K562 (cell line): ENCODE data around the gene DRC3.

Experiments
- CBFA2T3 ChIP-seq: fragments of 450-650 bp; IDR thresholded peaks from 2 replicates; pipeline ENCODE4 v1.6.1; 2017
- EZH2 ChIP-seq: IDR thresholded peaks from 2 replicates; pipeline ENCODE4 v1.6.1; 2012; ENCODE audit warnings: low read depth, mild to moderate bottlenecking, inconsistent platforms, low read length, borderline replicate concordance
- FOXA1 ChIP-seq: fragments of 450-650 bp; IDR thresholded peaks from 2 replicates; pipeline ENCODE4 v1.6.1; 2016; ENCODE audit warnings: mild to moderate bottlenecking, borderline replicate concordance
- FOXP1 ChIP-seq: sonication (generic); formaldehyde crosslinking; IDR thresholded peaks from 2 replicates; pipeline ENCODE4 v1.8.0; 2022; ENCODE audit warnings: mild to moderate bottlenecking, missing genetic modification reagents
- MYC ChIP-seq, 2 experiments: fragments of 250-450 bp in 1 of 2; sonication (Bioruptor Pico) in 1 of 2; IDR thresholded peaks; 2 replicates each; pipeline versions ENCODE4 v1.5.1 to v1.6.1; 2012 to 2021; ENCODE audit warnings: low read depth in 2 of 2, borderline replicate concordance in 1 of 2, improper control_type of control experiment in 1 of 2, low read length in 1 of 2, mild to moderate bottlenecking in 1 of 2, moderate library complexity in 1 of 2
- NR3C1 ChIP-seq: sonication (generic); formaldehyde crosslinking; IDR thresholded peaks from 2 replicates; pipeline ENCODE4 v1.8.1; 2022; ENCODE audit warnings: missing genetic modification reagents
- TRIM24 ChIP-seq, 2 experiments: fragments of 450-650 bp; IDR thresholded peaks; 2 replicates each; pipeline ENCODE4 v1.6.1; 2016
- TF ChIP-seq, protein P1 (sequence below), 3 experiments: IDR thresholded peaks in 2 of 3; conservative IDR thresholded peaks in 1 of 3; 2 replicates each; pipeline ENCODE4 v1.5.1; 2011 to 2012; ENCODE audit warnings: low read length in 3 of 3, mild to moderate bottlenecking in 3 of 3, control low read depth in 2 of 3, improper control_type of control experiment in 1 of 3, inconsistent platforms in 1 of 3, low read depth in 1 of 3, mixed read lengths in 1 of 3, moderate library complexity in 1 of 3; ENCODE audit not compliant: insufficient read depth in 2 of 3

GRCh38 chr17:18008496-18009268, 36.0 kb downstream of the DRC3 start:
- TF ChIP-seq, protein P1, sequence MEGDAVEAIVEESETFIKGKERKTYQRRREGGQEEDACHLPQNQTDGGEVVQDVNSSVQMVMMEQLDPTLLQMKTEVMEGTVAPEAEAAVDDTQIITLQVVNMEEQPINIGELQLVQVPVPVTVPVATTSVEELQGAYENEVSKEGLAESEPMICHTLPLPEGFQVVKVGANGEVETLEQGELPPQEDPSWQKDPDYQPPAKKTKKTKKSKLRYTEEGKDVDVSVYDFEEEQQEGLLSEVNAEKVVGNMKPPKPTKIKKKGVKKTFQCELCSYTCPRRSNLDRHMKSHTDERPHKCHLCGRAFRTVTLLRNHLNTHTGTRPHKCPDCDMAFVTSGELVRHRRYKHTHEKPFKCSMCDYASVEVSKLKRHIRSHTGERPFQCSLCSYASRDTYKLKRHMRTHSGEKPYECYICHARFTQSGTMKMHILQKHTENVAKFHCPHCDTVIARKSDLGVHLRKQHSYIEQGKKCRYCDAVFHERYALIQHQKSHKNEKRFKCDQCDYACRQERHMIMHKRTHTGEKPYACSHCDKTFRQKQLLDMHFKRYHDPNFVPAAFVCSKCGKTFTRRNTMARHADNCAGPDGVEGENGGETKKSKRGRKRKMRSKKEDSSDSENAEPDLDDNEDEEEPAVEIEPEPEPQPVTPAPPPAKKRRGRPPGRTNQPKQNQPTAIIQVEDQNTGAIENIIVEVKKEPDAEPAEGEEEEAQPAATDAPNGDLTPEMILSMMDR (IDR thresholded peaks at IDR 0.05 in 2 of 3, conservative IDR thresholded peaks at IDR 0.05 in 1 of 3; ENCODE audit: insufficient read depth in 2 of 3, low read depth in 1 of 3, low read length in 3 of 3): no peak
- TF ChIP-seq NR3C1 (no peak), FOXP1 (no peak), CBFA2T3 (no peak), TRIM24 (IDR thresholded peaks at IDR 0.05) (no peak), EZH2 (no peak), MYC (IDR thresholded peaks at IDR 0.05; ENCODE audit: low read depth, low read length) (no peak), MYC (CRISPR knock-in tag; IDR thresholded peaks at IDR 0.05; ENCODE audit: borderline replicate concordance, low read depth) (no peak), FOXA1 (no peak)
